Esophagus muscularis mucosa (tissue), 4 donors: Measurements from ENCODE around the gene MYH16. TPM values are rescaled to one million over a fixed set of nuclear protein-coding genes. Genes with fewer than 3 reads are reported as not detected.

Experiments used
- DNase-seq: peaks from one replicate; pipeline ENCODE4 v3.0.0-alpha.2; 2017; ENCODE audit errors: extremely low spot score
- H3K27ac ChIP-seq, 4 donors: fragments of 200-600 bp; sonication (generic); replicated peaks in 1 of 4; 1 replicate in 3 of 4; 2 replicates in 1 of 4; pipeline ENCODE4 v1.5.1; 2016 to 2019; ENCODE audit warnings: mild to moderate bottlenecking in 1 of 4
- H3K27me3 ChIP-seq, 4 donors: fragments of 200-600 bp; sonication (generic); one replicate each; pipeline versions ENCODE4 v1.5.1 to v1.6.0; 2016 to 2019
- H3K36me3 ChIP-seq, 4 donors: fragments of 200-600 bp; sonication (generic); one replicate each; pipeline ENCODE4 v1.5.1; 2016 to 2019
- H3K4me1 ChIP-seq, 4 donors: fragments of 200-600 bp; sonication (generic); one replicate each; pipeline ENCODE4 v1.5.1; 2016 to 2019
- H3K4me3 ChIP-seq, 4 donors: fragments of 200-600 bp; sonication (generic); 1 replicate in 2 of 4; 2 replicates in 2 of 4; pipeline ENCODE4 v1.5.1; 2016 to 2019; ENCODE audit warnings: mild to moderate bottlenecking in 4 of 4, moderate library complexity in 1 of 4
- H3K9me3 ChIP-seq, 4 donors: fragments of 200-600 bp; sonication (generic); 1 replicate in 3 of 4; 2 replicates in 1 of 4; pipeline ENCODE4 v1.5.1; 2016 to 2019
- EP300 ChIP-seq: sonication (generic); formaldehyde crosslinking; IDR thresholded peaks from one replicate; pipeline ENCODE4 v1.6.1; 2017; ENCODE audit warnings: antibody characterized with exemption
- POLR2A ChIP-seq: fragments of 450-650 bp; IDR thresholded peaks from one replicate; pipeline ENCODE4 v1.6.1; 2017; ENCODE audit warnings: antibody characterized with exemption, moderate library complexity, mild to moderate bottlenecking, low read depth
- POLR2AphosphoS5 ChIP-seq, 2 donors: sonication (generic); formaldehyde crosslinking; IDR thresholded peaks; one replicate each; pipeline ENCODE4 v1.6.1; 2017; ENCODE audit warnings: antibody characterized with exemption in 2 of 2
- WGBS: methylation state at CpG from one replicate; pipeline ENCODE4 v1.1.5; 2018; 5-methylcytosine and 5-hydroxymethylcytosine counted together
- intact Hi-C: fragments of 100-400 bp; cut with DNase I; formaldehyde crosslinking; loops from one replicate; pipeline ENCODE4 v1.15.1; 2023
- total RNA-seq, 4 donors: library from RNA; depleted of rRNA; stranded (reverse); fragments of >200 nt; gene quantifications; one replicate each; pipeline versions ENCODE4 v1.1.0 to v1.2.1, GENCODE V29; 2016
- TF ChIP-seq, protein P1 (sequence below), 3 experiments: fragments of 200-600 bp in 2 of 3; fragments of 450-650 bp in 1 of 3; sonication (generic) in 2 of 3; IDR thresholded peaks; one replicate each; pipeline ENCODE4 v1.5.1; 2017 to 2019; ENCODE audit warnings: antibody characterized with exemption in 3 of 3, mild to moderate bottlenecking in 2 of 3, moderate library complexity in 1 of 3

MYH16 gene
- total RNA-seq, 4 donors from 2014 or later, result not detected

DNA sequence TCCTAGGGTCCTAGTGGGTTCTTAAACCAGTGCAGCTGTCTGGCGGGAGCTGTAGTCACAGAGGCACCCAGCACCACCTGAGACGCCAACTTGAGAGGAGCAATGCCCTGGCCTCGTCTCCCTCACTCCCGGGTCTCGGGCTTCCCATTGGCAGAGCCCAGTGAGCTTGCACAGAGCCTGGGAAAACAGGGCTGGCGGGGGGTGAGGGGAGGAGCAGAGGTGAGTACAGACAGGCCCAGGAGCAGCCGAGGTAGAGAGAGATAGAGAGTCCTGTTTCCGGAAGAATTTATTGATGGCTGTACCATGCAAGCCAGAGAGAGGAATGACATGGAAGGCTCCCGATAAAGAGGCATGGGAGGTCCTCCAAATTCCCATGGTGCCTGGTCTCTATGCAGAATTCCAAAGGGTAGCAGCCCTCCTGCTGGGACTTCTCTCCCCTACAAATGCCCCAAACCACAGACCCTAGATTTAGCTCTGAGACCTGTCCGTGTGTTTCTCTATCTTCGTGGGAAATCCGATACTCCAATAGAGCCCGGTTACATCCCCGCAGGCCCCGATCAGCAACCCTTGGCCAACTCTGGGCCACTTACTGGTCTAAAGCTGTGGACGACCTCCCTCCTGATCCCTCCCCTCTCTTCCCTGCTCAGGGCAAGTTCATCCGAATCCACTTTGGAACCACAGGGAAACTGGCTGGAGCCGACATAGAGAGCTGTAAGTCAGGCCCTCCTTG, 20.3 kb upstream of the MYH16 start:
- TF ChIP-seq EP300, result no peak
- TF ChIP-seq, protein P1, sequence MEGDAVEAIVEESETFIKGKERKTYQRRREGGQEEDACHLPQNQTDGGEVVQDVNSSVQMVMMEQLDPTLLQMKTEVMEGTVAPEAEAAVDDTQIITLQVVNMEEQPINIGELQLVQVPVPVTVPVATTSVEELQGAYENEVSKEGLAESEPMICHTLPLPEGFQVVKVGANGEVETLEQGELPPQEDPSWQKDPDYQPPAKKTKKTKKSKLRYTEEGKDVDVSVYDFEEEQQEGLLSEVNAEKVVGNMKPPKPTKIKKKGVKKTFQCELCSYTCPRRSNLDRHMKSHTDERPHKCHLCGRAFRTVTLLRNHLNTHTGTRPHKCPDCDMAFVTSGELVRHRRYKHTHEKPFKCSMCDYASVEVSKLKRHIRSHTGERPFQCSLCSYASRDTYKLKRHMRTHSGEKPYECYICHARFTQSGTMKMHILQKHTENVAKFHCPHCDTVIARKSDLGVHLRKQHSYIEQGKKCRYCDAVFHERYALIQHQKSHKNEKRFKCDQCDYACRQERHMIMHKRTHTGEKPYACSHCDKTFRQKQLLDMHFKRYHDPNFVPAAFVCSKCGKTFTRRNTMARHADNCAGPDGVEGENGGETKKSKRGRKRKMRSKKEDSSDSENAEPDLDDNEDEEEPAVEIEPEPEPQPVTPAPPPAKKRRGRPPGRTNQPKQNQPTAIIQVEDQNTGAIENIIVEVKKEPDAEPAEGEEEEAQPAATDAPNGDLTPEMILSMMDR (IDR thresholded peaks at IDR 0.05), result no peak
- TF ChIP-seq POLR2A, result no peak
- no peak for TF ChIP-seq POLR2AphosphoS5 (IDR thresholded peaks at IDR 0.05)
- H3K27me3 ChIP-seq, result peaks cover 0 to 32% (median 0%) of the 10 kb centered on the region in 4 donors
- 60% methylated on average over 18 of the region's 18 CpGs for WGBS
- no peaks in the 10 kb centered on the region for H3K9me3 ChIP-seq
- DNase-seq, result no peak
- H3K36me3 ChIP-seq, result no peaks in the 10 kb centered on the region
- H3K4me1 ChIP-seq, result no peaks in the 10 kb centered on the region
- H3K27ac ChIP-seq, result no peak overlapping the region
- no peak overlapping the region for H3K4me3 ChIP-seq
- intact Hi-C loops, result no loop called here

DNA sequence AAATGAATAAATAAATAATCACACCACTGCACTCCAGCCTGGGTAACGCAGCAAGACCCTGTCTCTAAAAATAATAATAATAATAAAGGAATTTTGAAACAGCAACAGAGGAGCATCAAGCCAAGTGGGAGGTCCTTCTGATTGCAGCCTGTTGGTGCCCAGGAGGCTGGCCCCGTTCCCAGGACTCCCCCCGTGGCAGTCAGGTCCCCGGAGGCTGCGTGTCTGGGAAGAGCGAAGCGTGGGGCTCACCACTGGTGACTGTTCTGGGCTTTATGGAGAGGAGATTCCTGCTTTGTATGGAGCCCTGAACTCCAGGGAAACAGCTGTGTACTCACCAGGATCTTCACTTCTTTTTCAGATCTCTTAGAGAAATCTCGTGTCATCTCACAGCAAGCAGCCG, 19.3 kb upstream of the MYH16 start:
- no peak for DNase-seq
- Histone ChIP-seq H3K4me1 (no peaks in the 10 kb centered on the region), H3K36me3 (no peaks in the 10 kb centered on the region), H3K9me3 (no peaks in the 10 kb centered on the region), H3K27ac (no peak overlapping the region), H3K27me3 (peaks cover 0 to 32% (median 0%) of the 10 kb centered on the region in 4 donors), H3K4me3 (no peak overlapping the region)
- 61% methylated on average over 9 of the region's 9 CpGs for WGBS
- intact Hi-C loops, result no loop called here
- no peak for TF ChIP-seq POLR2AphosphoS5 (IDR thresholded peaks at IDR 0.05)
- TF ChIP-seq, protein P1 (IDR thresholded peaks at IDR 0.05), result no peak
- no peak for TF ChIP-seq EP300
- TF ChIP-seq POLR2A, result no peak

DNA sequence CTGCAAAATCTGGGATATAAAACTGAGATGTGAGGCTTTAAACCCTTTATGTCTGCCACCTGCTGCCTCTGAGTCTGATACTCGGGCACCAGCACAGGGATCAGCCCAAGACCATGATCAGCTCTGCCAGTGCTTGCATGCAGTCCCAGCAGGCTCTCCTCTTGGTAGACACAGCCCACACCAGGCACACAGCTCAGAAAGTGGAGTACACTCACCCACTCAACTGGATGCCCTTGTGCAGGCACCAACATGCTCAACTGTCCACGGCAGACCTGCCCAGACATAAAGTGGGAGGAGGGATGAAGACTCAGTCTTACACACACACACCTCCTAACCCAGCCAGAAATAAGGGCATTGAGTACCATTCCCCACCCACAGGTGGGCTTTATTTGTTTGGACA, 18.2 kb upstream of the MYH16 start:
- H3K9me3 ChIP-seq, result no peaks in the 10 kb centered on the region
- peaks cover 0 to 32% (median 0%) of the 10 kb centered on the region in 4 donors for H3K27me3 ChIP-seq
- TF ChIP-seq POLR2A (no peak), POLR2AphosphoS5 (IDR thresholded peaks at IDR 0.05) (no peak), EP300 (no peak)
- TF ChIP-seq, protein P1 (IDR thresholded peaks at IDR 0.05), result no peak
- no peaks in the 10 kb centered on the region for H3K36me3 ChIP-seq
- H3K4me1 ChIP-seq, result no peaks in the 10 kb centered on the region
- no peak overlapping the region for H3K4me3 ChIP-seq
- no peak for DNase-seq
- 90% methylated on average over 2 of the region's 2 CpGs for WGBS
- intact Hi-C loops, result no loop called here
- H3K27ac ChIP-seq, result no peak overlapping the region

DNA sequence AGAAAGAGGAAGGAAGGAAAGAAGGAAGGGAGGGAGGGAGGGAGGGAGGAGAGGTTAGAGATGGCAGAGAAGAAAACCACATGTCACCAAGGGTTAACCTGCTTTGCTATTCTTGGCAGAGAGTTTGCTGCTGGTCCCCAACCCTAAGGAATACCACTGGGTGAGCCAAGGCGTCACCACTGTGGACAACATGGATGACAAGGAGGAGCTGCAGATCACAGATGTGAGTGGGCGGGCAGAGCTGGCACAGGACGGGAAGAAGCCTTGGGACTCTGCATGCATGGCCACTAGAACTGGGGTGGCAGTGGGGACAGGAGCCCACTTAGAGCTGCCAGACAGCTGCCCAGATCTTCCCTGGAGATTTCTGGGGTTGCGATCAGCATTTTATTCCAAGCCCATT, 17.2 kb upstream of the MYH16 start:
- Histone ChIP-seq H3K27me3 (peaks cover 0 to 26% (median 0%) of the 10 kb centered on the region in 4 donors), H3K4me3 (no peak overlapping the region), H3K36me3 (no peaks in the 10 kb centered on the region), H3K9me3 (no peaks in the 10 kb centered on the region), H3K27ac (no peak overlapping the region), H3K4me1 (no peaks in the 10 kb centered on the region)
- WGBS, result 50% methylated on average over 4 of the region's 4 CpGs
- DNase-seq, result no peak
- intact Hi-C loops, result no loop called here
- no peak for TF ChIP-seq POLR2A
- TF ChIP-seq, protein P1 (IDR thresholded peaks at IDR 0.05), result no peak
- TF ChIP-seq EP300, result no peak
- TF ChIP-seq POLR2AphosphoS5 (IDR thresholded peaks at IDR 0.05), result no peak

DNA sequence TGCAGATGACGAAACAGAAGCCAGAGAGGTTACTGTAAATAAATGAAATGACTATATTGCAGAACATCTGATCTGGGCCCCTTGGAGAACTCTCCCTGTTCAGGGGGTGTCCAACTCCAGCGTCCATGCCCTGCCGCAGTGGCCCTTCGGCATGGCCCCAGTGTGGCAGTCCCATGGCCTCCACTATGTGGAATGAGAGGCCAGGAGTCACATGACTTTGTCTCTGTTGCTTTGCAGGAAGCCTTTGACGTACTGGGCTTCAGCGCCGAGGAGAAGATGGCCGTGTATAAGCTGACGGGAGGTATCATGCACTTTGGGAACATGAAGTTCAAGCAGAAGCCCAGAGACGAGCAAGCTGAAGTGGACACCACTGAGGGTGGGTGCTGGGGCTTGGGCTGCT, 15.6 kb upstream of the MYH16 start:
- Histone ChIP-seq H3K4me1 (no peaks in the 10 kb centered on the region), H3K9me3 (no peaks in the 10 kb centered on the region), H3K4me3 (no peak overlapping the region), H3K27me3 (peaks cover 0 to 21% (median 0%) of the 10 kb centered on the region in 4 donors), H3K27ac (no peak overlapping the region), H3K36me3 (no peaks in the 10 kb centered on the region)
- 90% methylated on average over 10 of the region's 10 CpGs for WGBS
- intact Hi-C loops, result no loop called here
- no peak for DNase-seq
- no peak for TF ChIP-seq POLR2AphosphoS5 (IDR thresholded peaks at IDR 0.05)
- TF ChIP-seq EP300, result no peak
- TF ChIP-seq POLR2A, result no peak
- TF ChIP-seq, protein P1 (IDR thresholded peaks at IDR 0.05), result no peak
